ENCODE measurements around the gene PHYHIPL. TPM values are rescaled to one million over a fixed set of nuclear protein-coding genes. Genes with fewer than 3 reads are reported as not detected.

PHYHIPL gene
- polyA plus RNA-seq, 1 donor from 2014 or later = not detected

DNA sequence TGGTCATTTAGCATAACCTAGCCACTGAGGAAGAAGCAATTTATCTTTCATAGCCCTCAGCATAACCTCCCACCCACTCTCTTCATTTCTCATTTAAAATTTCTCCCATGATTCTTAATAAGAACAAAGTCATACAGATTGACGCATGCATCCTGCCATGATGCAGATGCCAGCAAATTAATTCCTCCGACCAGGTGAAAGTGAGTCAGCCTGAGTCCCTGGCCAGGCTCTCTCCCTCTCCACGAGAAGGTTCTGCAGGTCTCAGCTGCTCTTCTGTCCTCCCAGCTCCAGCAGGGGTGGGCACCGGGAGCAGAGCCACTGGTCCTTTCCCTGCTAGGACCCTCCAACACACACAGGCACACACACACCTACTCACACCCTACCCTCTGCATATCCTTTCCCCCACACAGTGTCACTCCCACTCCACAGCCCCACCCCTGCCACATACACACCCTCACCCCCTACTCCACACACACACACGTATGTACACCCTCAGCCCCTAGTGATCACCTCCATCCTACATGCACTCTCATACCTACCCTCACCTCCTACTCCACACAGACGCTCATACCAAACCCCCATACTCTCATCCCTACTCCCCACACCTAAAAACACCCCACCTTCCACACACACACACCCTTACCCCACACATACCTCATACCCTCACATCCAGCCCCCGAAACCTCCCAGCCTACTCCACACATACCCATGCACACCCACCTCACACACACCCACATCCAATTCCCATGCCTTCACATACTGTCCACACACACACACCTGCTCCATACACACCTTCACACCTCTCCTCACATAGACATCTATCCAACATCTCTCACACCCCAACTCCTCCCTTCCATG lies 107.9 kb downstream of the PHYHIPL start:
- no peak overlapping the region for H3K4me3 Mint-ChIP-seq
- no peaks in the 10 kb centered on the region for H3K9me3 Mint-ChIP-seq
- peaks cover under 1% of the 10 kb centered on the region for H3K27me3 Mint-ChIP-seq
- no peaks in the 10 kb centered on the region for H3K4me1 Mint-ChIP-seq
- no peak overlapping the region for H3K27ac Mint-ChIP-seq
- no peaks in the 10 kb centered on the region for H3K36me3 Mint-ChIP-seq

DNA sequence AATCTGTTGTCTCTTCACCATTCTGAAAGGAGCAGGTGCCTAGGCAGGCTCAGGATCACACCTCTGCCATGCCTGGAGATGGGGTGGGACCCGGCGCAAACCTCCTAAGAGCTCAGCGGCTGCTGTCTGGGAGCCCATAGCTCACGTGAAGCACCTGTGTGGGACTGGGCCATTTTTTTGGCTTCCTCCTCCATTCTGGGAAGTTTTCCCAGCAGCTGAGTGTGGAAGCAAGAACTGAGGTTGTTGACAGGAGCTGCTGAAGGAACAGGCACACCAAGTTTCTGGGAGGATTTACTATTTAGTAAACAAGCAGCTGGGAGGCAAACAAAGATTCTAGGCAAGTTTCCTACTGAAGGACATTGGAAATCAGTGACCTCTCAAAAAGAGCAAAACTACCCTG lies 108.6 kb downstream of the PHYHIPL start:
- Mint-ChIP-seq H3K9me3 (no peaks in the 10 kb centered on the region), H3K4me1 (no peaks in the 10 kb centered on the region), H3K27me3 (peaks cover 1% of the 10 kb centered on the region), H3K36me3 (no peaks in the 10 kb centered on the region), H3K27ac (no peak overlapping the region), H3K4me3 (no peak overlapping the region)

DNA sequence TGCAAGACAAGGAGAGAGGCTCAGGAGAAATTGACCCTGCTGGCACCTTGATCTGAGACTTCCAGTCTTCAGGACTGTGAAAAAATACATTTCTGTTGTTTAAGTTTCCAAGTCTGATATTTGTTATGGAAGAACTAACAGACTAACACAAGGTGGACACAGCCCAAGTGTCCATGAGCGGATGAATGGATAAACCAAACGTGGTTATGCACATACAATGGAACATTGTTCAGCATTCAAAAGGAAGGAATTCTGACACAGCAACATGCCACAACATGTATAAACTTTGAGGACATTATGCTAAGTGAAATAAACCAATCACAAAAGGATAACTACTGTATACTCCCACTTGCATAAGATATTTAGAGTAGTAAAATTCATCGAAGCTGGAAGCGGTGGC lies 109.4 kb downstream of the PHYHIPL start:
- H3K9me3 Mint-ChIP-seq = no peaks in the 10 kb centered on the region
- H3K27me3 Mint-ChIP-seq = peaks cover 1% of the 10 kb centered on the region
- H3K36me3 Mint-ChIP-seq = no peaks in the 10 kb centered on the region
- no peaks in the 10 kb centered on the region for H3K4me1 Mint-ChIP-seq
- H3K4me3 Mint-ChIP-seq = no peak overlapping the region
- H3K27ac Mint-ChIP-seq = no peak overlapping the region

DNA sequence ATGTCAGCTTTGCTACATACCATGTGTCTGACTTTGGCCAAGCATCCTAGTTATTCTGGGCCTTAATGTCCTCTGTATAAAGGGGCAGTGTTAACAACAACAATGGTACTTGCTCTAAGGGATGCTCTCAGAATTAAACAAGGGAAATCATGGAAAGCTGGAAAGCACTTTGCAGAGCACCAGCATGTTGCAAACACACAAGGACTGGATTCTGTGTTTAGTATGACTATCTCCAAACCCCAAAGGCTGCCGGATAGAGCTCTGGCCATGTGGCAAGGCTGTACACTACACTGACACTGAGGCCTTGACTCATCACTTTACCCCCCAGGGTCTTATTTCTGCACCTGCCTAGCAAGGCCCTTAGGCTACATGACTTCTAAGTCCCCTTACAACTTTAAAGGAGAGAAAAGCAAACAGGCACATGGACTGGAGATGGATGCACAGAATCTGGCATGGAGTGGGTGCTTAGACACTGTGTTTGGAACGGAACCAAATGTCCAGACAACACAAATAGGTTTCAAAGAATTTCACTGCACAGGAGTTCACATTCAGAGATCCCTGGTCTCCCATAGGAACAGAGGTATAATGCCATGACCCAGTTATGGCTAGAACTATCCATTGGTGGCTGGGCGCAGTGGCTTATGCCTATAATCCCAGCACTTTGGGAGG lies 111.3 kb downstream of the PHYHIPL start:
- no peak overlapping the region for H3K4me3 Mint-ChIP-seq
- no peaks in the 10 kb centered on the region for H3K36me3 Mint-ChIP-seq
- H3K4me1 Mint-ChIP-seq = no peaks in the 10 kb centered on the region
- no peak overlapping the region for H3K27ac Mint-ChIP-seq
- no peaks in the 10 kb centered on the region for H3K9me3 Mint-ChIP-seq
- peaks cover 1% of the 10 kb centered on the region for H3K27me3 Mint-ChIP-seq

- H3K27ac Mint-ChIP-seq = no peak overlapping the region
- no peak overlapping the region for H3K4me3 Mint-ChIP-seq
- peaks cover 1% of the 10 kb centered on the region for H3K27me3 Mint-ChIP-seq
- peaks cover 0 to 1% (median 0%) of the 10 kb centered on the region in 3 donors for H3K9me3 Mint-ChIP-seq
- H3K36me3 Mint-ChIP-seq = no peaks in the 10 kb centered on the region
- H3K4me1 Mint-ChIP-seq = no peaks in the 10 kb centered on the region
Measured at GRCh38 chr10:59289853-59290252, 113.4 kb downstream of the PHYHIPL start.

GRCh38 chr10:59290448-59290847 lies 114.0 kb downstream of the PHYHIPL start:
- H3K4me1 Mint-ChIP-seq = no peaks in the 10 kb centered on the region
- peaks cover 0 to 1% (median 0%) of the 10 kb centered on the region in 3 donors for H3K9me3 Mint-ChIP-seq
- peaks cover 1% of the 10 kb centered on the region for H3K27me3 Mint-ChIP-seq
- no peak overlapping the region for H3K27ac Mint-ChIP-seq
- no peaks in the 10 kb centered on the region for H3K36me3 Mint-ChIP-seq
- H3K4me3 Mint-ChIP-seq = no peak overlapping the region

Other genes starting within 250 kb of the PHYHIPL start
- not detected for gene FAM13C, start 185.9 kb downstream of the PHYHIPL start, polyA plus RNA-seq